ENCODE results near the gene FAM53B. TPM values are rescaled to one million over a fixed set of nuclear protein-coding genes. Genes with fewer than 3 reads are reported as not detected.
A peak's percentile ranks its signal among the peaks of the same experiment; 100 is the strongest.

The FAM53B gene
- total RNA-seq, 4 donors from 2014 or later: 41.0 to 110 (median 50.0) TPM

GRCh38 chr10:124653811-124654651, 90.1 kb downstream of the FAM53B start:
- WGBS, 2 donors (ENCODE audit: low coverage in 1 of 2): 80% methylated on average over 14 of the region's 17 CpGs; no CpG with 5 or more reads in 1 of the 2 donors
- TF ChIP-seq POLR2A (IDR thresholded peaks at IDR 0.05) (no peak), POLR2AphosphoS5 (IDR thresholded peaks at IDR 0.05) (no peak), CTCF (IDR thresholded peaks at IDR 0.05) (no peak), EP300 (IDR thresholded peaks at IDR 0.05; ENCODE audit: low read depth) (no peak)
- Histone ChIP-seq H3K4me3 (no peak overlapping the region), H3K27me3 (no peaks in the 10 kb centered on the region), H3K27ac (peak overlapping the region in 3 of 4 donors; percentile 17 to 43 (median 26)), H3K4me1 (peaks cover 5 to 32% (median 15%) of the 10 kb centered on the region in 4 donors), H3K36me3 (no peaks in the 10 kb centered on the region), H3K9me3 (no peaks in the 10 kb centered on the region)
- DNase-seq: no peak
- intact Hi-C loops (cut with DNase I; ENCODE audit: low total_unique reads): no loop called here
- in situ Hi-C loops (cut with MboI; ENCODE audit: low pct_ligation_motif_present in 1 of 4, low pct_unique_long_range_greater_than_20kb in 1 of 4, low sequenced_read_pairs in 3 of 4): no loop called here

GRCh38 chr10:124653311-124653710, 90.9 kb downstream of the FAM53B start:
- Histone ChIP-seq H3K4me1 (peaks cover 13 to 40% (median 21%) of the 10 kb centered on the region in 4 donors), H3K27me3 (no peaks in the 10 kb centered on the region), H3K4me3 (no peak overlapping the region), H3K36me3 (no peaks in the 10 kb centered on the region), H3K27ac (peak overlapping the region in 1 of 4 donors; percentile 43), H3K9me3 (no peaks in the 10 kb centered on the region)
- DNase-seq: no peak
- TF ChIP-seq EP300 (IDR thresholded peaks at IDR 0.05; ENCODE audit: low read depth): no peak
- TF ChIP-seq POLR2A (IDR thresholded peaks at IDR 0.05): no peak
- TF ChIP-seq POLR2AphosphoS5 (IDR thresholded peaks at IDR 0.05): no peak
- TF ChIP-seq CTCF (IDR thresholded peaks at IDR 0.05): no peak
- intact Hi-C loops (cut with DNase I; ENCODE audit: low total_unique reads): no loop called here
- WGBS, 2 donors (ENCODE audit: low coverage in 1 of 2): 79% methylated on average over 7 of the region's 7 CpGs; no CpG with 5 or more reads in 1 of the 2 donors
- in situ Hi-C loops (cut with MboI; ENCODE audit: low pct_ligation_motif_present in 1 of 4, low pct_unique_long_range_greater_than_20kb in 1 of 4, low sequenced_read_pairs in 3 of 4): no loop called here

- in situ Hi-C loops (cut with MboI; ENCODE audit: low pct_ligation_motif_present in 1 of 4, low pct_unique_long_range_greater_than_20kb in 1 of 4, low sequenced_read_pairs in 3 of 4) (no loop called here), intact Hi-C loops (cut with DNase I; ENCODE audit: low total_unique reads) (no loop called here)
- 85% methylated on average over 8 of the region's 8 CpGs; no CpG with 5 or more reads in 1 of the 2 donors for WGBS, 2 donors (ENCODE audit: low coverage in 1 of 2)
- no peaks in the 10 kb centered on the region for H3K27me3 ChIP-seq
- H3K27ac ChIP-seq: no peak overlapping the region
- no peaks in the 10 kb centered on the region for H3K9me3 ChIP-seq
- H3K4me3 ChIP-seq: no peak overlapping the region
- H3K36me3 ChIP-seq: no peaks in the 10 kb centered on the region
- TF ChIP-seq POLR2A (IDR thresholded peaks at IDR 0.05) (no peak), POLR2AphosphoS5 (IDR thresholded peaks at IDR 0.05) (no peak), EP300 (IDR thresholded peaks at IDR 0.05; ENCODE audit: low read depth) (no peak)
- no peak for DNase-seq
- peaks cover 19 to 46% (median 24%) of the 10 kb centered on the region in 4 donors for H3K4me1 ChIP-seq
Observed at GRCh38 chr10:124652701-124653100, 91.5 kb downstream of the FAM53B start.

GRCh38 chr10:124652200-124652599, 92.0 kb downstream of the FAM53B start:
- intact Hi-C loops (cut with DNase I; ENCODE audit: low total_unique reads): no loop called here
- no peaks in the 10 kb centered on the region for H3K9me3 ChIP-seq
- H3K4me1 ChIP-seq: peaks cover 23 to 51% (median 28%) of the 10 kb centered on the region in 4 donors
- DNase-seq: no peak
- H3K4me3 ChIP-seq: no peak overlapping the region
- H3K36me3 ChIP-seq: no peaks in the 10 kb centered on the region
- no peak overlapping the region for H3K27ac ChIP-seq
- in situ Hi-C loops (cut with MboI; ENCODE audit: low pct_ligation_motif_present in 1 of 4, low pct_unique_long_range_greater_than_20kb in 1 of 4, low sequenced_read_pairs in 3 of 4): no loop called here
- 91 to 100% methylated on average over 3 to 4 of the region's 5 CpGs for WGBS, 2 donors (ENCODE audit: low coverage in 1 of 2)
- H3K27me3 ChIP-seq: no peaks in the 10 kb centered on the region
- TF ChIP-seq POLR2AphosphoS5 (IDR thresholded peaks at IDR 0.05) (no peak), CTCF (IDR thresholded peaks at IDR 0.05) (no peak)
